Measurements from ENCODE around the gene CHEK2. TPM values are rescaled to one million over a fixed set of nuclear protein-coding genes. Genes with fewer than 3 reads are reported as not detected.
"Not testable (repeated sequence)": the region's sequence is repeated elsewhere in the genome, so short reads cannot be mapped to it uniquely, and the experiment has no call there.

CHEK2 gene
- total RNA-seq, 4 donors from 2014 or later: 2.9 to 7.4 (median 4.7) TPM

- not testable (repeated sequence) for ATAC-seq (ENCODE audit: low FRiP score); DNase-seq (ENCODE audit: low spot score)
Measured at GRCh38 chr22:28678778-28679610, 62.6 kb downstream of the CHEK2 start.

- not testable (repeated sequence) for ATAC-seq (ENCODE audit: low FRiP score); DNase-seq (ENCODE audit: low spot score)
Measured at GRCh38 chr22:28678170-28678569, 63.5 kb downstream of the CHEK2 start.

GRCh38 chr22:28674121-28674563 is 67.5 kb downstream of the CHEK2 start:
- no peak for DNase-seq (ENCODE audit: low spot score)
- no peak for ATAC-seq (ENCODE audit: low FRiP score)
- TF ChIP-seq CTCF (IDR thresholded peaks at IDR 0.05): no peak

GRCh38 chr22:28670756-28671155 is 70.9 kb downstream of the CHEK2 start:
- no peak for ATAC-seq (ENCODE audit: low FRiP score)
- TF ChIP-seq CTCF (IDR thresholded peaks at IDR 0.05): no peak
- DNase-seq (ENCODE audit: low spot score): no peak

- ATAC-seq (ENCODE audit: low FRiP score): no peak
Measured at GRCh38 chr22:28670161-28670560, 71.5 kb downstream of the CHEK2 start.

GRCh38 chr22:28669387-28669786 is 72.2 kb downstream of the CHEK2 start:
- no peak for TF ChIP-seq CTCF (IDR thresholded peaks at IDR 0.05)
- no peak for DNase-seq (ENCODE audit: low spot score)
- ATAC-seq (ENCODE audit: low FRiP score): no peak

More at GRCh38 chr22:28670161-28670560, 71.5 kb downstream of the CHEK2 start:
- no peak for TF ChIP-seq CTCF (IDR thresholded peaks at IDR 0.05)
- DNase-seq (ENCODE audit: low spot score): no peak

GRCh38 chr22:28663569-28663942 is 78.1 kb downstream of the CHEK2 start:
- DNase-seq (ENCODE audit: low spot score); ATAC-seq (ENCODE audit: low FRiP score): not testable (repeated sequence)

- TF ChIP-seq CTCF (IDR thresholded peaks at IDR 0.05): no peak
- ATAC-seq (ENCODE audit: low FRiP score) (no peak), DNase-seq (ENCODE audit: low spot score) (no peak)
Measured at GRCh38 chr22:28658448-28658847, 83.2 kb downstream of the CHEK2 start.
